ENCODE measurements around the gene DONSON. TPM values are rescaled to one million over a fixed set of nuclear protein-coding genes. Genes with fewer than 3 reads are reported as not detected.

Gene DONSON
- total and polyA plus RNA-seq, 9 of the 15 experiments (the other 6 are each of a cell fraction or from before 2014, with no cell fraction given) = 26.7 to 124 (median 62.6) TPM

DNA sequence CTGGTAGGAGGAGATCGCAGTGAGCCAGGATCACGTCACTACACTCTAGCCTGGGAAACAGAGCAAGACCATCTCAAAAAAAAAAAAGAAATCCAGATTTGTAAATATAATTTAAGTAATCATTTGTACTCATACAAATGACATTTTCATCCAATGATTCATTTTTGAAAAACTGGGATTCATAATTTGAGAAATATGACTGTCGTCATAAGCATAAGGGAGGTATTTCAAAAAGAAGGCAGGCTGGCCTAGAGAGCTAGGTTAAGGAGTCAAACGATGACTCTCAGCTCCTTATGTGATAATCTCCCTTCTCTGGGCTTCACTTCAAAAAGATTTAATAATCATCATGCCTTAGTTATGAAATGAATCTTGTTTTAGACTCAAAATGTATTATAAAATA lies 48.9 kb downstream of the DONSON start:
- peak overlapping the region; percentile 25; the same call in 2 of the 3 replicates for H3K27ac ChIP-seq (ENCODE audit: extremely low read depth, low read depth, low read length)
- H3K79me2 ChIP-seq (ENCODE audit: control insufficient read depth, insufficient read depth, low read length) = peaks cover 96% of the 10 kb centered on the region
- no peak overlapping the region for H3K4me3 ChIP-seq
- peaks cover 10% of the 10 kb centered on the region; the same call in 1 of the 2 replicates for H3K9me3 ChIP-seq (replicated peaks; ENCODE audit: control insufficient read depth, insufficient read depth, low read depth, low read length)
- FAIRE-seq = no peak
- H2AFZ ChIP-seq (ENCODE audit: low read depth, low read length) = no peak overlapping the region
- no peak overlapping the region for H3K4me2 ChIP-seq (ENCODE audit: insufficient read depth, low read length)
- in situ Hi-C loops (cut with MboI) (no loop called here), intact Hi-C loops (cut with micrococcal nuclease) (loop anchor here (5.0 kb wide), 3 partner anchors 137 to 353 kb away; partner anchors contain the start of gene IFNGR2)
- H4K20me1 ChIP-seq (replicated peaks; ENCODE audit: control insufficient read depth, insufficient read depth, low read length) = peaks cover 13% of the 10 kb centered on the region
- H3K4me1 ChIP-seq (replicated peaks in 1 of 2; ENCODE audit: control insufficient read depth in 2 of 2, insufficient read depth in 2 of 2, low read length in 2 of 2) = peaks cover 3 to 7% of the 10 kb centered on the region in 2 experiments; a peak in 2 of 5 replicates
- ChIA-PET POLR2A (interaction anchor here (4.3 kb wide), 1 partner anchor 15 kb away, joined by 30 read pairs; no protein-coding TSS in a partner anchor), CTCF (ENCODE audit: low intra/inter-chr PET ratio) (no interaction called here)
- TF ChIP-seq PTTG1 (tag; IDR thresholded peaks at IDR 0.05; ENCODE audit: low read depth) (no peak), KDM4B (IDR thresholded peaks at IDR 0.05; ENCODE audit: borderline replicate concordance in 2 of 2, low read depth in 1 of 2) (no peak), ZNF764 (CRISPR knock-in tag; IDR thresholded peaks at IDR 0.05; ENCODE audit: low read depth) (no peak), BMI1 (IDR thresholded peaks at IDR 0.05; ENCODE audit: low read length) (no peak), SMARCE1 (IDR thresholded peaks at IDR 0.05) (no peak), POLR2H (tag; IDR thresholded peaks at IDR 0.05; ENCODE audit: low read depth) (no peak), ETV5 (CRISPR knock-in tag; IDR thresholded peaks at IDR 0.05; ENCODE audit: low read depth) (no peak), XRCC3 (IDR thresholded peaks at IDR 0.05) (no peak), EHMT2 (IDR thresholded peaks at IDR 0.05) (no peak), SMC3 (conservative IDR thresholded peaks at IDR 0.05; ENCODE audit: insufficient read depth, low read depth, low read length) (no peak), DNMT1 (IDR thresholded peaks at IDR 0.05) (no peak), HNRNPK (IDR thresholded peaks at IDR 0.05; ENCODE audit: low read depth, low read length, poor library complexity, severe bottlenecking) (no peak), PTBP1 (IDR thresholded peaks at IDR 0.05; ENCODE audit: low read depth, low read length) (no peak), NR3C1 (CRISPR knock-in tag; IDR thresholded peaks at IDR 0.05) (no peak), ZNF133 (CRISPR knock-in tag; IDR thresholded peaks at IDR 0.05) (no peak)
- TF ChIP-seq, protein P1, sequence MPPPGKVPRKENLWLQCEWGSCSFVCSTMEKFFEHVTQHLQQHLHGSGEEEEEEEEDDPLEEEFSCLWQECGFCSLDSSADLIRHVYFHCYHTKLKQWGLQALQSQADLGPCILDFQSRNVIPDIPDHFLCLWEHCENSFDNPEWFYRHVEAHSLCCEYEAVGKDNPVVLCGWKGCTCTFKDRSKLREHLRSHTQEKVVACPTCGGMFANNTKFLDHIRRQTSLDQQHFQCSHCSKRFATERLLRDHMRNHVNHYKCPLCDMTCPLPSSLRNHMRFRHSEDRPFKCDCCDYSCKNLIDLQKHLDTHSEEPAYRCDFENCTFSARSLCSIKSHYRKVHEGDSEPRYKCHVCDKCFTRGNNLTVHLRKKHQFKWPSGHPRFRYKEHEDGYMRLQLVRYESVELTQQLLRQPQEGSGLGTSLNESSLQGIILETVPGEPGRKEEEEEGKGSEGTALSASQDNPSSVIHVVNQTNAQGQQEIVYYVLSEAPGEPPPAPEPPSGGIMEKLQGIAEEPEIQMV (tag; conservative IDR thresholded peaks at IDR 0.05; ENCODE audit: low read depth) = no peak
- TF ChIP-seq, protein P2, sequence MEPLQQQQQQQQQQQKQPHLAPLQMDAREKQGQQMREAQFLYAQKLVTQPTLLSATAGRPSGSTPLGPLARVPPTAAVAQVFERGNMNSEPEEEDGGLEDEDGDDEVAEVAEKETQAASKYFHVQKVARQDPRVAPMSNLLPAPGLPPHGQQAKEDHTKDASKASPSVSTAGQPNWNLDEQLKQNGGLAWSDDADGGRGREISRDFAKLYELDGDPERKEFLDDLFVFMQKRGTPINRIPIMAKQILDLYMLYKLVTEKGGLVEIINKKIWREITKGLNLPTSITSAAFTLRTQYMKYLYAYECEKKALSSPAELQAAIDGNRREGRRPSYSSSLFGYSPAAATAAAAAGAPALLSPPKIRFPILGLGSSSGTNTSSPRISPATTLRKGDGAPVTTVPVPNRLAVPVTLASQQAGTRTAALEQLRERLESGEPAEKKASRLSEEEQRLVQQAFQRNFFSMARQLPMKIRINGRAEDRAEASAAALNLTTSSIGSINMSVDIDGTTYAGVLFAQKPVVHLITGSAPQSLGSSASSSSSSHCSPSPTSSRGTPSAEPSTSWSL (CRISPR knock-in tag; IDR thresholded peaks at IDR 0.05; ENCODE audit: borderline replicate concordance) = no peak
- H3K36me3 ChIP-seq (ENCODE audit: control insufficient read depth, insufficient read depth, low read length) = peaks cover 69% of the 10 kb centered on the region
- WGBS (ENCODE audit: insufficient coverage, low coverage, missing lambda C conversion rate) = 87% methylated on average over 4 of the region's 4 CpGs
- H3K9ac ChIP-seq (ENCODE audit: insufficient read depth in 1 of 2, low read depth in 2 of 2, low read length in 2 of 2) = 0 out of 4 replicates have a peak overlapping the region, but pooled peaks of 1 of the 2 experiments have one; percentile 98
- no peak for ATAC-seq
- DNase-seq (ENCODE audit: extremely low read depth in 1 of 4, low spot score in 3 of 4) = no peak
- H3K9me1 ChIP-seq (ENCODE audit: control insufficient read depth, insufficient read depth, low read length) = no peaks in the 10 kb centered on the region
- no TSS peak for BruUV-seq (replicated peaks)
- H3K27me3 ChIP-seq (ENCODE audit: control insufficient read depth in 2 of 2, insufficient read depth in 2 of 2, low read length in 2 of 2) = no peaks in the 10 kb centered on the region
